Heart left ventricle (tissue), 13 donors: ENCODE results near the gene BICD1.

ENCODE experiments used
- CTCF ChIP-seq, 12 donors: fragments of 200-600 bp; sonication (generic) in 4 of 12; IDR thresholded peaks; one replicate each; pipeline versions ENCODE4 v1.5.0 to v1.8.0; 2018 to 2022; ENCODE audit warnings: antibody characterized with exemption in 12 of 12, mild to moderate bottlenecking in 5 of 12
- POLR2A ChIP-seq, 2 donors: fragments of 450-650 bp; IDR thresholded peaks; one replicate each; pipeline ENCODE4 v1.6.1; 2017; ENCODE audit warnings: antibody characterized with exemption in 2 of 2, mild to moderate bottlenecking in 2 of 2, moderate library complexity in 2 of 2
- donor health status: ischemic (EF 13 %, LVEDD 7.1; RV severe dilation, severe dysfunction).
- donor health status: DM: no; HTN: yes; CAD: no.
- donor health status: DM: no; HTN: no; CAD: no.
- donor health status: ischemic (EF 25% LVEDD 6.9; RV normal size, moderate dysfunction).
- donor health status: ischemic (EF 25% LVEDD 5.7; RV mildly dilated, moderate dysfunction).
- donor health status: ischemic (EF 35%, LVEDD 5.7; RV mildly dilated, moderate dysfunction).
- donor health status: nonischemic (EF 11% LVEDD 7.7; RV severe dilation, severe dysfunction).
- donor health status: DM: yes; HTN: yes; CAD: no.
- donor health status: PGD.
- donor health status: ischemic (EF 29% LVEDD 5.4; RV normal size, mild dysfunction).
- donor health status: nonischemic (EF 23%, LVEDD 6.1; RV moderate dilation, normal function).

- TF ChIP-seq CTCF (IDR thresholded peaks at IDR 0.05) (no peak), POLR2A (IDR thresholded peaks at IDR 0.05) (no peak)
These were observed 200.7 kb downstream of the BICD1 start for GRCh38 chr12:32307326-32307725.
